ENCODE data around the gene BOC.

BOC gene

DNA sequence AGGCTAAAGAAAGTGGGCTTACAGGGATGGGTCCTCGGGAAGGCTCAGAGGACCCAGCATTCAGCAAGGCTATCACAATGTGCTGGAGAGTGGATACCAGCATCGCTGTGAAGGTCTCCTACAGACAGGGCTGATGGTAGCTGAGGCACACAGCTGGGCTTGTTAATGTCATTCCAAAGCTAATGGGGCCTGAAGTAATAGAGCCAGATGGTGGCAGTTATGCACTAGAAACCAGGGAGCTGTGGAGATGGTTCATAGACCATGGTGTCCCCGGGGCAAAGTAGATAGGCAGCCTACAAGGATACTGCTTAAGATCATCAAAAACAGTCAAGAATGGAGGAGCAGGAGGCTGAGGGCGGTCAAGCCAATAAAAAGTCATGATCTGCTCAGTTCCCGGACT, 24.8 kb upstream of the BOC start:
- no peak for DNase-seq

DNA sequence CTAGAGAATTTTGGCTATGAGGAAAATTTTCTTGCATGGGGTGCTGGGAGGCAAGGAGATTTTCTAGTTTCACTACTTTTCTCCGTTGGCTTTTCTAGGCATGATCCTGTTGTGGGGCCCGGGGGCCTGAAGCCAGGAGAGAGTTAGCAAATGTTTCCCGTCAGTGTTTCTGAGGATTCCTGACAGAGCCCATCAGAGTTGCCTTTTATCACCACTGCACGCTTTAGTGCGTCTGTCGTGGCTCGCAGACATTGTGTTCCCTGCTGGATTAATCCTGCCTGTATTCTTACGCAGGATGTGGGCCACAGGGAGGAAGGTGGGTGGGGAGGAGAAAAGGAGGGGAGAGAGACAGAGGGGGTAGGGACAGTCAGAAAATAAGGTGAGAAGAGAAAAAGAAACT, 18.1 kb upstream of the BOC start:
- DNase-seq, result no peak

DNA sequence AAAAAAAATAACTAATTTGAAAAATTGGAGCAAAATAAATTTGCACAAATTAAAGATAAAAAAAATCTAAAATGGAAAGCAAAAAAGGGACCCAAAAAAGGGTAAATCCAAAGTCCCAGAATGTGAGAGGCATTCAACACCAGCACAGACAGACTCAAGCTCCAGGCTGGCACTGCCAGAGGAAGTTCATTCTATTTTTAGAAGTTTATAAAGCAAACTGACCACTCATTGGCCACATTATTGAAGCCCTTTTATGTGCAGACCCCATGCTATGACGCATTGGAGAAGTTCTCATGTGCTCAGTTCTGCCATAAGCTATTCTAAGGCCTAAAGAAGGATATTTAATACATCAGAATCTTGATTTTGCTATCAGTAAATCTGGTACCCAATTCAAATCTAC, 17.6 kb upstream of the BOC start:
- no peak for DNase-seq

DNA sequence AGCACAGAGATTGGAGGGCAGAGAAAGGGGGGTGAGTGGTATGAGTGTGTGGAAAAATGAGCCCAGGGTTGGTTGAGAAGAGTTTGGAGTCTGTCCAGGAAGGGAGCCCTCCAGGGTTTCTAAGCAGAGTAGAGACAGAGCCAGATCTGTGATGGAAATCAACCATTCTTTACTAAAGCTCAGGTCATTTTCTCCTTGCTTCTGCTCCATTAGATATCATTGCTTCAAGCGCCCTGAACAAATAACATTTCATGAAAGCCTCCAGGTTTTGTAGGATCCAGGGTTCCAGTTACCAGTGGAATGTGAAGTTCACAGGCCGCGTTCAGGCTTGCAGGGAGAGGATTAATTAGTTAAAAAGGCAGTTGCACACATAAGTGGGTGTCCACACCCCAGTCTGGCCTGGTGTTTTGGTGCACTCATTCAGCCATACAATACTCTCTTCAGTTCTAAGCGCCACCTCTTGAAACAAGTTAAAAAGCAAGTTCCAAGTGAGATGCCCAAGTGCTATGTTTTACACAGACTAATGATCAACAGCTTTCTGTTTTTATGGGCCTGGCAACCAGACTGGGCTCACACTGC, 16.4 kb upstream of the BOC start:
- DNase-seq, result no peak

DNA sequence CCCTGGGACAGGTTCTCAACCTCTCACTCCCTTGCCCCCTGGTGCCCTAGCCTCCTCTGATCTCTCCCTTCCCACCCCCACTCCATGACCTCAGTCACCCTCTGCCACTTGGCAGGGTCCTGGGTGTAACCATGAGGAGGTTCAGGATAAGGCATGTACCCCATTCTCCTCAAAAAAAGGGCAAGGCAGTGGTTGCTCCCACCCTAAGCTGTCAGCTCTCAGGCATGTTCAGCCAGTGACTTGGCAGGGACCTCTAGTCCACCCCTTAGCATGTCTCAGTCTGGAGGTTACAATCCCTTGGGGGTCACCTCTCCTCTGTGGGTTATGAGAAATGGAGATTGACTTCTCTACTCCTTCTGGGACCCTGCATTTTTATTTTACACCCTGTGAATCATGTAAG, 11.0 kb upstream of the BOC start:
- DNase-seq, result no peak

DNA sequence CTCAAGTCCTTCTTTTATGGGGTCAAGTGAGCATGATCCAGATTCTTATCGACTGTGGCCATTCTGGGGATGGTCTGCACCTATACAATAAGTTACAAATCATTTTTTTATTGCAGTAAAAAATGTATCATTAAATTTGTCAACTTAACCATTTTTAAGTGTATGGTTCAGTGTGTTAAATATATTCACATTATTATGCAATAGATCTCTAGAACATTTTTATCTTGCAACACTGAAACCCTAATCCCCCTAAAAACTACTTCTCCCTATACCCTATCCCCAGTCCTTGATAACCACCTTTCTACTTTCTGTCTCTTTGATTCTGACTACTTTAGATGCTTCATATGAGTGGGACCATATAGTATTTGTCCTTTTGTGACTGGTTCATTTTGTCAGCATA, 10.4 kb upstream of the BOC start:
- DNase-seq, result no peak

DNA sequence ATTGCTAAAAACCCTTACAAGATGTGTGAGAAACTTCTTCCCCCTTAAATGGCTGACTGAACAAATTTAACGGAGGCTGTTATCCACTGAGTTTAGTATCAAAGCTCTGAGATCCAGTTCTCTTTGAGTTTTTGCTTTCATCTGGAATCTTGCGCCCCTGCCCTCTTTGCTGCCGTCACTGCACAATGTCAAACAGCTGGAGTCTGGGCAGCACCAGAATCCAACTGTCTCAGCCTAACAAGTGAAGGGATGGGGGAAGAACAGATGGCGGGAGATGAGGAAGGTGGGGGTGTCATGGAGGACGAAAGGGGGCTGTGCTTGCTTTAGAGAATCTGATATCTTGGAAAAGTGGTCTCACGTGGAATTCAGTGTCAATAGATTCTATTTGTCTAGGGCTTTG, 7.0 kb upstream of the BOC start:
- DNase-seq, result no peak

DNA sequence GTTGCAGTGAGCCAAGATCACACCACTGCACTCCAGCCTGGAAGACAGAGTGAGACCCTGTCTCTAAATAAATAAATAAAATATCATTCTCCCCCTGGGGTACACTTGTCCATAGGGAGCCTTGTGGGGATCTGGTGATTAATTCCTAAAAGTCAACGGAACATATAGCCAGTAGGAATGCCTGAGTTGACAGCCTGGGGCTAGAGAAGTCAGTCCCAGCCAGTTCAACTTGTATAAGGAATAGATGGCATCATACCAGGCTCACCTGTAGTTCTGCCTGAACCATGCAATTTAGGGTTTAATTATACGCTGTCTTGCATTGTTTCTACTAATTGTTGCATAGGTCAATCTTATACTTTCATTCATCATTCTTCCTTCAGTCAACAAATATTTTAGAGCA, 5.9 kb upstream of the BOC start:
- DNase-seq, result no peak

DNA sequence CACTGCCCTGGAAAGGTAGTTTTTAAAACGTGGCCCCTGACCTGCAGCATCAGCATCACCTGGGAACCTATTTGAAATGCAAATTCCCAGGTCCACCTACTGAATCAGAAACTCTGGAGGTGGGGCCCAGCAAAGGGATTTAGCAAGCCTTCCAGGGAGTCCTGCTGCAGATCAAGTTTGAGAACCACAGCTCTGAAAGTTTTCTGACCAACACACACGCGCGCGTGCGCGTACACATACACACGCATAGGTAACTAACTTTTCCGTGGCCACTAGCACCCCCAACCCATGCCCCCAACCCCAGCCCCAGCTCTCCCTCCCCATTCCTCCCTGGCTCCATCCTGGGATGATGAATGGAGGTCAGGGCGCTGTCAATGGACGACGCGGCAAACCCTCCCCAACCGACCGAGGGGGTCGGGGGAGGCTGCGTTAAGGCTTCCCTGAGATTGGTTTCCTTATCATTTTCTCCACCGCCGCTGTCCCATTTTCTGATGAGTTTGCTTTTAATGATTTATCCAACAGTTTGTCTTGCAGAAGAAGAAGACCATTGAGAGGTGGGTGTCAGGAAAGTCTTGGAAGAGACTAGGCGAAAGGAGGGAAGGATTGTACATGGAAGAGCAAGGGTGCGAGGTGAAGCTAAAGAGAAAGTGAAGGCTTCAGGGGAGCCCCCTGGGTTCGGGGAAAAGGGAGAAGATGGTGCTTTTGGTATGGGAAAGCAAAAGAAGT, 590 bp upstream of the BOC start:
- no peak for DNase-seq

DNA sequence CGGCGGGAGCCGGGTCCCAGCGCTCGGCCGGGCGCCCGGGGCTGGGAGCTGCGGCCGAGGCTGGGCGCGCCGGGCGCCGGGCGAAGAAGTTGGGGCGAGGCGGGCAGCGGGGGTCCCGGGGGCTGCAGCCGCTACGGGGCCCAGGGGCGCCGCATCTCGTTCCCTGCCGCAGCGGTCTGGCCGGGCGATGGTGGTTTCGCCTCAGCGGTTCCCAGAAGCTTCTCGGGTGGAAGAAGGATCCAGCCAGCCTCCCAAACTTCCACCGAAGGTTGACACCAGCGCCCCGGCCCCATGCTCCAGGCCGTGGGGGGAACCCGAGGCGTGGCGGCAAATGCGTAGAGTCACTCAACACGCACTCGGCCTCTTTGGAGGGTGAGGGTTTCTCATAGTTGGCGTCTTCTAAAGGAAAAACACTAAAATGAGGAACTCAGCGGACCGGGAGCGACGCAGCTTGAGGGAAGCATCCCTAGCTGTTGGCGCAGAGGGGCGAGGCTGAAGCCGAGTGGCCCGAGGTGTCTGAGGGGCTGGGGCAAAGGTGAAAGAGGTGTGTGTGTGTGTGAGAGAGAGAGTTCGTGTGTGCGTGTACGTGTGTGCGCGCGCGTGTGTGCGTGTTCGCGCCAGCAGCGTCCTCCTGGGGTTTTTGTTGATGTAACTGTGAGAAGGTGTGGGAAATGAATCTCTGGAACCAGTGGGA, 940 bp downstream of the BOC start:
- DNase-seq, result no peak

DNA sequence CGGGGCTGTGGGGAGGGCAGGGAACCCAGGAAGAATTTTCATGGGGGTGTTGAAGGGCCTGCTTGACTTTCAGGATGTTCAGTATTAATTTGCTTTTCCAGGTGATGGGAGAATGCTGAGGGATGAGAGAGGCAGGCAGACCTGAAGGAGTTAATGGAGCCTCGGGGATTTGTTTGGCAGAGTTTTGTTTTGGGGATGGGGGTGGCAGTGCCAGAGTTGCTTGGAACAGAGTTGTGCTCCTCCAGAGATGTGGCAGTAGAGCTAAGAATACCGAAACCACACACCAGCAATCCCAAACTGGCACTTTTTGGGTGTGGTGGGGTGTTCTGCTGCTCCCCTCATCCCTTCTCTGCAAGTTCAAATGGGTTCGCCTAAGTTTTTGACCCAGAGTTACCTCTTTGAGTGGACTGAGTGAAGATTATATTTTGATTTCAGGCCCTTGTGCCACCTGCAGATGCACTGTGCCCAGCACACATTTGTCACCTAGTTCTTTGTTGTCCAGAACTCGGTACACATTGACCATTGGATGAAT, 1.6 kb downstream of the BOC start:
- no peak for DNase-seq

DNA sequence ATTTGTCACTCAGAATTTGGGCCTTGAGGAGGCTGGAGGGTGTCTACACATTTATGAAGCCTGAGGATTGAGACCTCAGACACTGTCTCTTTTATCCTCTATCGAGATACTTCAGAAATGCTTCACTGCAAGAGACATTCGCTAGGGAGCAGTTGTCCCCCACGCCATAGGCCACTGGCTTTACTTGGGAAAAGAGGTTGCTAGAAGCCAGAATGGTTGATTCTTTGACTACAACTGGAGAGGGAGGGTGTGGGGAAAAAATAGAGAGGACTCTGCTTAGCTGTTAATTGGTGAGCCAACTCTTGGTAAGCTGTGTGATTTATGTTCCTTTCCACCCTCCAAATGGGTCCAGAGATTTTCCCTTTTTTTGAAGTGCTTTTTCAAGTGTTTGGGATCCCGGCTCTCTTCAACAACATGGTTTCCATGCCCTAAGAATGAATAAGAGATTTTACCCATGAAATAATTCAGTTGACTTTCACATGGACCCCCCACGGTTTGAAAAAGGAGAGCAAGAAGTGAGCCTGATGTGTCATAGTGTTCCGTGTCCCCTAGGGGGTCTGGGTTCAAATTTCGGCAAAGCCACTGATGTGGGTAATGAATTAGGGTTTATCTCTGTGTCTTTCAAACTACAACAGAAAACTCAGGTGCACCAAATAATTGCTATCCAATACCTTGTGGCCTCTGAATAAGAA, 2.7 kb downstream of the BOC start:
- DNase-seq, result no peak

DNA sequence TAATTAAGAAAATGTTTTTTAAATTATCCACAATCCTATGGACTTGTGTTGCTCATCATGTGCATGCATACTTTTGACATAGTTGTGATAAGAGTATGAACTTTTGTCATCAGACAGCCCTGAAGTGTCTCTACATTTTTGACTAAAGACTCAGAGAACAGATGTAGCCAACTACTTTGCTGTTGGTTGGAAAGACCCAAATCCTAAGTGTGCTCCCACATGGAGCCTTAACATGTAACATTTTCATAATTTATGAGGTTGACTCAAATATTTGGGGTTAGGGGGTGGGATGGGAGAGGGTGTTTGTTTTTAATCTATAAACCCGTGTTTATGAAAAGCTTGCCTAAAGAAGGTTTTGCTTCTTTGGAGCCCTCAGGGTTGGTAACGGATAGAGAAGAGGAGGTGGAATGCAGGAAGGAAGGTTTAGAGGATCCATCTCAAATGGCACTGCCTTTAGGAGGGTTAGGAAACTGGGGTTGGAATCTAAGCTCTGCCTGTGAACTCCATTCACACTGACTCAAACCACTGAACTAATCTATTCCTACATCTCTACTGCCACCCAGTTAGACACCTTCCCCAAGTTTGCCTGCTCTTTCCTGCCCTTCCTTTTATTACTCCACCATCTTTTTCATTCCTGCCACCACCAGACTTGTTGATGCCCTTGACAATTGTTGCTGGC, 3.7 kb downstream of the BOC start:
- no peak for DNase-seq

DNA sequence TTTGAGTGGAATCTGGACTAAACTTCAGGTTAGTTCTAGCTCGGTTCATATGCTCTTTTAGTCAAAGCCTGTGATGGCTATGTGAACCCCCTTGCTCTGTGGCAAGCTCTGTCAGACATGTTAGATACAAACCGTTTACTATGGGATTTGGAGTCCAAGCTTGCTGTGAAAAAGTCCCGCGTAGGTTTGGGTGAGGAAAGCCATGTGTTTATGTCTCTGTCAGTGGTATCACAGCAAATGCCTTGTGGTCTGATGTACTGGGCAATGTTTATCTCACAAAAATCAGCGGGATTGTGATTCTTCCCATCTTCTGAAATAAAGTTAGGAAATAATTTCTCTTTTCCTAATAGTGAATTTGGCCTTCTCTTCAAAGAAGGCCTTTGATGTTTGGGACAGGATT, 5.0 kb downstream of the BOC start:
- no peak for DNase-seq

DNA sequence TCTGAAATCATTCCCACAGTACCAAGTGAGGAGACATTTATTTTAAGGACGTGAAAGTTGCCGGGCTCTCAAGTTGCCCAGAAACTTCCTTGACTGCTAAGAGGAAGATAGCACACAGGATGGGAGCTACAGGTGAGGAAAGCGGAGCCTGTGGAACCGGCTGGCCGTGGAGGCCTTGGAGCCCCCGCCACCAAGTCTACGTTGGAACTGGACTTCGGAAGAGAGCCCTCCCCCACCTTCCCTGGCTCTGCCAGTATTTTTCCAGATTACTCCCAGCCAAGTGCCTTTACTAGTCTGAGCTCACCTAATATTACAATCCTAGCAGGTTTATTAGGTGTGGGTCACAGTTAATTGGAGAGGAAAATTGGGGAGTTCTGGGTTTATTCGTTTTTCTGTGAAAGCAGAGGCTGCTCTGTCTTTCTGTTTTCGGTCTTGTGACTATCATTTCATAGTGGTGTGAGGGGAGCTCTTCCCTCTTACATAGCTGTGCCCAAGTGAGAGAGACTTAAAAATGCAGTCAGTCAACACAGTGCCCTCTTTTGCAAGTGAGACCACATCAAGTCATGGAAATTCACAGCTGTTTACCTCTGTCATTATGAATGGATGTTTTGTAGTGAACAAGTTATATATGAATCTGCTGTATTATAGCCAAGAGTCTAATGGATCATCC, 6.8 kb downstream of the BOC start:
- DNase-seq, result no peak

DNA sequence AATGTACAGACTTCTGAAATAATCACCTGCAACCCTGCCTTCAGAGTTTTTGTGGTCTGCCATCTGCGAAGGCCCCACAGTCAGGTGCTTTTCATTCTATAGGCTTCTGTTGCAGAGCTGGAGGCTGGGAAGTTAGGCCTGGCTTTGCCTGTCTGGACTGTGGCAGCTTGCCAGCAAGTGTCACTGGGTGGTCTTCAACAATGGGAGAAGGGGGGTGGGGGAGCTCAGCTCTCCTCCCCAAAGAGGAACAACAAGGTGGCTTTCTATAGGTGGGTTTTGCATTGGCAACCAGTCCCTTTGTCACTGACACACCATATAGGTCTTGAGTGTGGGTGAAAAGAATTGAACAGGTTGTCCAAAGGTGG, 7.3 kb downstream of the BOC start:
- no peak for DNase-seq

DNA sequence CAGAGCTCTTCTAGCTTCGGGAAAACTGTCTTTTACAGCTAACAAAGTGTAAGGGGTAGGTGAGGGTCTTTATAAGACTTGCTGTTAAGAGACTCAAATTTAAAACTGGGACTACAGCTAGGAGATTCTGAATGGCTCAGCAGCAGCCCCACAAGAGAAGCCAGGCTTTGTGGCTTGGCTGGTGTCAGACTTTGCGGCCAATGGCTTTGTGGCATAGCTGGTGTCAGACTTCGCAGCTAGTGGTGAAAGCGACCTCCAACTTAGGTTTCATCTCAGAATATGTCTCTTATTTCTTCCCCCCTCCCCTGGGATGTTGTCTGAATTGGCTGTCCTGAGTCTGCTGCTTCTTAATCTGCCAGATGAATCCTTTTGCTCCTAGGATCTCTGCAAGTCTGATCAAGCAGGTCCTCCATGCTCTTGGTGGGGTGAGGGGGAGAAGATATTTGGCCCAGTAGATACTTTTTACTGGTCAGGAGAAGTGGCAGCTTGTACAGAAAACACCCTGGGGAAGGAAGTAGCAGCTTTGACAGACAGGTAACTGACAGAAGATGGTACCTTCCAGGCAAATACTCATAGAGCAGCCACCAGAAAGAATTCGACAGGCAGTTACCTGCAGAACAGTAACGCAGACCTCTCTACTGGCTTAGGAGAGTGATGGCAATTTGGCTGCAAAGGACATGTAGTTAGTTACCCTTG, 8.4 kb downstream of the BOC start:
- no peak for DNase-seq

DNA sequence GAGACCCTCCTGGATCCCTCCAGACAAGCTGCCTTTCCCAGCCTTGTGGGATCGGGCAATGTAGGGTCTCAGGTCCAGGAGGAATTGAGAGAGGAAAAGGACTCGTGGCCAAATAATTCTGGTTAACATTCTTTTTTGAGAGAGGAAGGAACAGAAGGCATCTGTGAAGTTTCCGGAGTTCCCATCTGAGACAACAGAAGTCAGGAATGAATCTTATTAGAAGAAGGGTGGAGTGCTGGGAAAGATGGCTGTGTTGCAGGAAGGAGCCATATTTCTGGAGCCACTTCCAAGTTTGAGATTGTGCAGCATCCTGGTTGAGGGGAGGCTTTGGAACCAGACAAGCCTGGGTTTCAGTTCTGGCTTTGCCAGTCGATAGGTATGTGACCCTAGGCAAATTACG, 9.4 kb downstream of the BOC start:
- no peak for DNase-seq

DNA sequence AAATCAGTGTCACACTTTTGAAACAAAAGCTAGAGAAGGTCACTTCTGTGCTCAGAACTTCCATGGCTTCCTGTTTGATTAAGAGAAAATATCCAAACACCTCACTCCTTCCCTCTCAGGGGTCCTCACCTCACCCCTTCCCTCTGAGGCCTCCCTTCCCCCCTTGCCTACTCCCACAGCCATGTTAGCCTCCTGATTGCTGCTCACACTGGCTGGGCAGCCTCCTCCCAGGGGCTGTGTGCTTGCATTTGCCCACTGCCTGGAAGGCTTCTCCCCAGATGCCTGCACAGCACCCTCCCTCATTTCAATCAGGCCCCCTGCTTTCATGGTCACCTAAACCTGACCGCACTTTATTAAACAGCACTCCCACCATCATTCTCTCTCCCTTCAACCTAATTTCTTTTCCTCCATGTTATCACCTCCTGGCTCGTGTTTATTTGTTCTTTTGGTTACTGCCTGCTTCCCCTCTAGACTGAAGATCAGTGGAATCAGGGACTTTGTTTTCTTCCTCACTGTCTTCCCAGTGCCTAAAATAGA, 10.4 kb downstream of the BOC start:
- no peak for DNase-seq

DNA sequence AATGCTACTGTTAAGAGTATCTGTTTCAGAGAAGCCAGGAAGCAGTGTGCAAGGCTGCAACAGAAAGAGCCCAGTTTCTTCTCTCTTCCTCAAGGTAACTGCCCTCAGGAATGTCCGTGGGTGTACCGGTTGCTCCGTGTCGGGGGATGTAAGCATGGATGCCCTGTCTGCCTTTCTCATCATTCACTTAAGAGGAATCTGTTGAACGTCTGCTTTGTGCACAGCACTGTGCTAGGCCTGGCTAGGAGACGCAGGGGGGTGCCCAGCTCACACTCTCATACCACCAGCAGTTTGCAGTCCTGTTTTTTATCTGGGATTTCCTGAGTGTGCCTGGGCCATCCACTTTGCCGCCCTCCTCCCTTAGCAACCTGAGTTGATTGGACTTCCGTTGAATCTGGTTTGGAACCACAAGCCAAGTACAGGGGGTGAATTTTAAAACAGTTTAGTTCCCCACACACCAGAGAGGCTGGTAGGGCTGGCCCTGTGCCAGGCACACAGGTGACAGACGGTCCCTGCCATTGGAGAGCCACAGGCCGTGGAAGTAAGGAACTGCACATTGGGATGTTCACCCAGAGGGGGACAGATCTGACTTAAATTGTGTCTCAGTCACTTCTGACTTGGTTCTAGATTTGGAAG, 11.2 kb downstream of the BOC start:
- no peak for DNase-seq
